Fibroblast of the conjunctiva (primary cell): ENCODE measurements around the gene NDE1.
"Not testable (repeated sequence)": the region's sequence is repeated elsewhere in the genome, so short reads cannot be mapped to it uniquely, and the experiment has no call there.

Experiments used
- DNase-seq: peaks from one replicate; pipeline ENCODE4 v3.0.0-alpha.2; 2010; ENCODE audit warnings: low read depth

The NDE1 gene

DNA sequence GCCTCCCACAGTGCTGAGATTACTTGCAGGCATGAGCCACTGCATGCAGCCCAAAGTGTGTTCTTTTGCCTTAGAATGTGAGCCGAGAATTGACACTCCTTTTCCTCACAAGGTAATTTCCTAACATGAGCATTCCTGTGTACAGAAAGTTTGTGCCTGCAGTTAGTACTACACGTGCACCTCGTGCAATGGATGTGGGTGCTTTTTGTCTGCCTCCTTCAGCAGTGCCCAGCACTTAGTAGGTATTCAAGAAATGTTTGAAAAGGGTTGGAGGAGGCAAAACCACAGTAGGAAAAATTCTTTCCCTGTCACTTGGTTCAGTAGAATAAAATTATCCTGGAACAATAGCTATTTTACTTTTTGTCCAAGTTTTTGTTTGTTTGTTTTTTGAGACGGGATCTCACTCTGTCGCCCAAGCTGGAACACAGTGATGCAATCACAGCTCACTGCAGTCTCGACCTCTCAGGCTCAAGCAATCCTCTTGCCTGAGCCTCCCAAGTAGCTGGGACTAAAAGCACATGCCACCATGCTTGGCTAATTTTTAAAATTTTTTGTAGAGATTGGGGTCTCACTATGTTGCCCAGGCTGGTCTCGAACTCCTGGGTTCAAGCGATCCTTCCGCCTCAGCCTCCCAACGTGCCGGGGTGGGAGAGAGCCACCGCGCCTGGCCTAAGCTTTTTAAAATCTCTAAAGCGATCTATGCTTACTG is 2.4 kb downstream of the NDE1 start:
- no peak for DNase-seq

DNA sequence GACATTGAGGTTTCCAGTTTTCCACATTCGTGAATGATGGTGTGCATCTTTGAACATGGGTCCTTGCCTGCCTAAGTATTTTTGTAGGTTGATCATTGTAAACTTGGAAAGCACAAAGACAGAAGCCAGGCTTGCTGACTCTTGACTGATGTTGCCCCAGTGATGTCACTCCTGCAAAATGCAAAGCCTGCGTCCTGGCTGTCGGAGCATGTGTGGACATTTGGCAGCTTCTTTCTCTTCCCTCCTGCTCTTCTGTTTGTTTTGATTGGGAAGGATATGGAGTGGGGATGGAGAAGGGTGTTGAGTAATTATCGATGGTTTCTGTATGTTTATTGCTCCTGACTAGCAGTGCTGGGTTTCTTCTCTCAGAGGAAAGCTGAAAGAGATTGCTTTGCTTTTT is 3.2 kb downstream of the NDE1 start:
- peak; percentile 71 for DNase-seq

DNA sequence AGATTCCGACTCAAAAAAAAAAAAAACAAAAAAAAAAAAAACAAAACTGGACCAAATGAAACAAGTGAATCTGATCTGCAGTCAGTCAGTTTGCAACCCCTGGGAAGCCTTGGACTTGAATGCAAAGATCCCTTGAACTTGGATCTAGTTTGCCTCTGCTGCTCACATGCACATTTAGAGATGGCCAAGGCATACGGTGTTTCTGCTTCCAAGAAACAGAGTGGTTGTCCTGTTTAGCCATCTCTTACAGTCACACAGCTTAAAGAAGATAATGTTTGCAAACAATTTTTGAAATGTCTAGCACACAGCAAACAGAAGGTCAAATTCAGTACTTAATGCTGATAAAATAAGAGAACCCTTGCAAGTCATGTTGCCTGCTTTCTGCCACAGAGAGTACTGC is 4.5 kb downstream of the NDE1 start:
- DNase-seq, result no peak

DNA sequence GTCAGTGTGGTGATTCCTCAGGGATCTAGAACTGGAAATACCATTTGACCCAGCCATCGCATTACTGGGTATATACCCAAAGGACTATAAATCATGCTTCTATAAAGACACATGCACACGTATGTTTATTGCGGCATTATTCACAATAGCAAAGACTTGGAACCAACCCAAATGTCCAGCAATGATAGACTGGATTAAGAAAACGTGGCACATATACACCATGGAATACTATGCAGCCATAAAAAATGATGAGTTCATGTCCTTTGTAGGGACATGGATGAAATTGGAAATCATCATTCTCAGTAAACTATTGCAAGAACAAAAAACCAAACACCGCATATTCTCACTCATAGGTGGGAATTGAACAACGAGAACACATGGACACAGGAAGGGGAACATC is 5.5 kb downstream of the NDE1 start:
- DNase-seq, result not testable (repeated sequence)

DNA sequence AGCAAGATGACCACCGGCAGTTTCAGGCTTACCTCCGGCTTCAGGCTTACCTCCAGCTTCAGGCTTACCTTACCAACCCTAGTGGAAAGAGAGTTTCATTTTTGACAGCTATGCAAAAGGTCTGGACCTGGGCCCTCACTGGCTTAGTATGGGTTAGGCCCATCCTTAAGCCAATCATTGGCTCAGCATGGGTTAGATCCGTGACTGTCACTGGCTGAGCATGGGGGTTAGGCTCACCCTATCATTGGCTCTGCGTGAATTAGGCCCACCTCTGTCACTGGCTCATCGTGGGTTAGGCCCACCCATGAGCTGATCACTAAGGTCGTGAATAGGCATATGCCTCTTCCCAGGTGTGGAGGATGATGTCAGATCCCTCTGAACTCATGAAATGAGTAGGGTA is 8.1 kb downstream of the NDE1 start:
- no peak for DNase-seq

DNA sequence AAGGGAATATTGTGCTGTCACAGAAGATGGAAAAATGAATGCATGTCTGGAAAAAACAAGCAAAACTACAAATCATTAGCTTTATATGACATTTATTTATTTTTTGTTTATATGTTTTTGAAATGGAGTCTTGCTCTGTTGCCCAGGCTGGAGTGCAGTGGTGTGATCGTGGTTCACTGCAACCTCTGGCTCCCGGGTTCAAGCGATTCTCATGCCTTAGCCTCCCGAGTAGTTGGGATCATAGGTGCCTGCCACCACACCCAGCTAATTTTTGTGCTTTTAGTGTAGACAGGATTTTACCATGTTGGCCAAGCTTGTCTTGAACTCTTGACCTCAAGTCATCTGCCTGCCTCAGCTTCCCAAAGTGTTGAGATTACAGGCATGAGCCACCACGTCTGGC is 8.5 kb downstream of the NDE1 start:
- DNase-seq, result no peak

DNA sequence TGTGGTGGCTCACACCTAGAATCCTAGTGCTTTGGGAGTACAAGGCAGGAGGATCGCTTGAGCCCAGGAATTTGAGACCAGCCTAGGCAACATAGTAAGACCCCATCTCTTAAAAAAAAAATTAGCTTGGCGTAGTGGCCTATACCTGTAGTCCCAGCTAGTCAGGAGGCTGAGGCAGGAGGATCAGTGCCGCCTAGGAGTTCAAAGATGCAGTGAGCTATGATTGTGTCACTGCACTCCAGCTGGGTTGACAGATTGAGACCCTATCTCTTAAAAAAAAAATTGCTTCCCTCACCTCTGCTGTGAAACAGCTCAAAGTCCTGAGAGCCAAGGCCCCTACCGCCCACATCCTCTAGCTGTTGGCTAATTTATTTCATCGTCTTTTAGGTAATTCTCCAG is 10.2 kb downstream of the NDE1 start:
- DNase-seq, result no peak

DNA sequence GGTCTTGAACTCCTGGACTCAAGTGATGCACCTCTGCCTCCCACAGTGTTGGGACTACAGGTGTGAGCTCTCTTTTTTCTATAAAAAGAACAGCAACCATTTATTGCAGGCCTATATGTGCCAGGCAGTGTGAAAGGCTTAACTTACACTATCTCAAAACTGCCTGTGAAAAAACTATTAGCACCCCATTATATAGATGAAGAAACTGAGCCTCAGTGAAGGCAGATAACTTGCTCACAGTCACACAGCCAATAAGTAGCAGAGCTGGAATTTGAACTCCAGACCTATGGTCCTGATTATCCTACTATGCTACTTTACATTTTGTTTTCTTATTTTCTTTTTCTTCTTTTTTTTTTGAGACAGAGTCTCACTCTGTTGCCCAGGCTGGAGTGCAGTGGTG is 15.1 kb downstream of the NDE1 start:
- DNase-seq, result no peak

DNA sequence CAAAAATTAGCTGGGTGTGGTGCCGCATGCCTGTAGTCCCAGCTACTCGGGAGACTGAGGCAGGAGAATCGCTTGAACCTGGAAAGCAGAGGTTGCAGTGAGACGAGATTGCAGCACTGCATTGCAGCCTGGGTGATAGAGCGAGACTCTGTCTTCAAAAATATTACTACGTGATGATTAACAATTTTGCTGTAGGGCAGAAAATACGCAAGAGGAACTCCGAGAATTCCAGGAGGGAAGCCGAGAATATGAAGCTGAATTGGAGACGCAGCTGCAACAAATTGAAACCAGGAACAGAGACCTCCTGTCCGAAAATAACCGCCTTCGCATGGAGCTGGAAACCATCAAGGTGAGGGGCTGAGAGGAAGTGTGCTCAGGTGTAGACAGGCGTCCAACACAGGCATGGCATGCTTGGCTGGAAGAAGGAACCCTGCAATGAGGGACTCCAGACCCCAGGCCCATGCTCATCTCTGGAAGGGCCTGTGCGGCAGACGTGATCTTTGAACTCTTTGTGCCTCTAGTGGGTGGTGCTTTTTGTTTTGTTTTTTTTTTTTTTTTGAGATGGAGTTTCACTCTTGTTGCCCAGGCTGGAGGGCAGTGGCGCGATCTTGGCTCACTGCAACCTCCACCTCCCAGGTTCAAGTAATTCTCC is 17.2 kb downstream of the NDE1 start:
- no peak for DNase-seq

DNA sequence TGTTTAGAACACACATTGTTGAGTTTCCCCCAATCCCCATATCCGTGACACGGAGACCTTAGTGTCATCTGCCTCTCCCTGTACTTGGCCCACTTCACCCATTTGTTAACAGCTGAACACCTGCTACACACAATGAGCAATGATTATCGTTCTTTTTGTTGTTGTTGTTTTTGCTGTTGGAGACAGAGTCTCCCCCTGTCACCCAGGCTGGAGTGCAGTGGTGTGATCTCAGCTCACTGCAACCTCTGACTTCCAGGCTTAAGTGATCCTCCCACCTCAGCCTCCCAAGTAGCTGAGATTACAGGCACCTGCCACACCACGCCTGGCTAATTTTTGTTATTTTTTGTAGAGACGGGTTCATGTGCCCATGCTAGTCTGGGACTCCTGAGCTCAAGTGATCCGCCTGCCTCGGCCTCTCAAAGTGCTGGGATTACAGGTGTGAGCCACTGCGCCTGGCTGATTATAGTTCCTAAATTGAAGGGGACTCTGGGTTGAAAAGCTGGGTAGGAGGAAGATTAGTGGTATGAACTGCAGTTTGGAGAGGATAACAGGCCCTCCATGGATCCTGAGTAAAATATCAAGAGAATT is 21.6 kb downstream of the NDE1 start:
- no peak for DNase-seq

DNA sequence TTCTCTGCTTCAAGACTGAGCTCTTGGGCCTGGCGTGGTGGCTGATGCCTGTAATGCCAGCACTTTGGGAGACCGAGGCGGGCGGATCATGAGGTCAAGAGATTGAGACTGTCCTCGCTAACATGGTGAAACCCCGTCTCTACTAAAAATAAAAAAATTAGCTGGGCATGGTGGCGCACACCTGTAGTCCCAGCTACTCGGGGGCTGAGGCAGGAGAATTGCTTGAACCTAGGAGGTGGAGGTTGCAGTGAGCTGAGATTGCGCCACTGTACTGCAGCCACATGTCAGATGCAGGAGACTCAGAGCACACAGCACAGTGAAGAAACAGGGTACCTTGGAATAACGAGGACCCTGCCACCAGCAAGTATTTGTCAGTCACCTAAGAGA is 22.1 kb downstream of the NDE1 start:
- DNase-seq, result not testable (repeated sequence)

DNA sequence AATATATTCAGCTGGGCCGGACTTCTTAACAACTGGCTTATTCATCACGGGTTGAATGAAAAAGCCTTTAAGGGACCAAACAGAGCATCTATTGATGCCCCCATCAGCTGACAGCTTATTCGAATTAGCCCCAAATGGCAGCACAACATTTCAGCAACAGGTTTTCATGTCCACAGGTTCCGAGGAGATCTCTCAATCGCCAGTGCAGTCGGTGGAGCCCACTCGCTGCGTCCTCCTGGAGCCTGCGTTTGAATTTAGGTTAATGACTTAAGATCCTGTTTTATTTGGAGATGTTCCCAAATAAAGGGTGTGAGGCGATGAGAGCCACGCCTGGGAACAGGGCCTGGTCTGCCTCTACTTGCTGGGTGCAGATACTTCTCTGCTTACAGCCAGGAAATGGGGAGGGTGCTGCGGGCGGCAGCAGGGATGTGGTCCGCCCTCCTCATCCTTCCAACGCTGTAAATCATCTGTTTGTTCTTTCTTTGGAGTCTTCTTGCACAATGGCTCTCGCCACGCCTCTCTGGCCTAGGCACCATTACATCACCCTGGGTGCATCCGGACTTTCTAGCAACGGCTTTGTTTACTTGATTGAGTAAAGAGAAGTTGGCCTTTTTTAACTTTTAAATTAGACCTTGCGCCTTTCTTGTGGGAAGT is 22.6 kb downstream of the NDE1 start:
- peak; percentile 94 for DNase-seq

DNA sequence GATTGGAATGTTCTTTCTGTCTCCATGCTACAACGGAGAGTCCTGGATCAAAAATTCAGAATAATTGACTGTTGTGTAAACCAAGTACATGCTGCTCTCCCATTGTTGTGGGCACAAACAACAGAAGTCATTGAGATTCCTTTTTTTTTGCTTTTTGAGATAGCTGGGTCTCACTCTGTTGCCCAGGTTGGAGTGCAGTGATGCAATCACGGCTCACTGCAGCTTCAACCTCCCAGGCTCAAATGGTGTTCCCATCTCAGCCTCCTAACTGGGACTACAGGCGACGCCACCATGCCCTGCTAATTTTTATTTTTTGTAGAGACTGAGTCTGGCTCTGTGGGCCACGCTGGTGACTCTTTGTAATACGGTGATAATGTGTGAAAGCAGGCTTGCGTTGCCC is 24.5 kb downstream of the NDE1 start:
- DNase-seq, result no peak

DNA sequence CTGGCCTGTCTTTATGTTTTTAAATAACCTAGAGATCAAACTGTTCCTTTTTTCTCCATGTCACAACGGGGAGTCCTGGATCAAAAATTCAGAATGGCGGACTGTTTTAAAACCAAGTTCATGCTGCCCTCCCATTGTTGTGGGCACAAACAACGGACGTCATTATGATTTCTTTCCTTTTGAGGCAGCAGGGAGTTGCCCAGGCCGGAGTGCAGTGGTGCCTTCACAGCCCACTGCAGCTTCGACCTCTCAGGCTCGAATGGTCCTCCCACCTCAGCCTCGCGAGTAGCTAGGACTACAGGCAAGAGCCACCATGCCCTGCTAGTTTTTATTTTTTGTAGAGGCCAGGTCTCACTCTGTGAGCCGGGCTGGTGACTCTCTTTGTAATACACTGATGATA is 26.5 kb downstream of the NDE1 start:
- DNase-seq, result no peak

DNA sequence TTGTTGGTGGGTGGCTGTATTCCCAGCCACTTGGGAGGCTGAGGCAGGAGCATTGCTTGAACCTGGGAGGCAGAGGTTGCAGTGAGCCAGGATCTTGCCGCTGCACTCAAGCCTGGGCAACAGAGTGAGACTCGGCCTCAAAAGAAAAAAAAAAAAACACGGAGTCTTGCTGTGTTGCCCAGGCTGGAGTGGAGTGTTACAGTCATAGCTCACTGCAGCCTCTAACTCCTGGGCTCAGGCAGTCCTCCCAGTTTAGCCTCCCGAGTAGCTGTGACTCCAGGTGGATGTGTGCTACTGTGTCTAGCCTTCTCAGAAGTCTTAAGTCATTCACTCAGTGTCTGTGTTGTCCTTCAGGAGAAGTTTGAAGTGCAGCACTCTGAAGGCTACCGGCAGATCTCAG is 27.4 kb downstream of the NDE1 start:
- no peak for DNase-seq

DNA sequence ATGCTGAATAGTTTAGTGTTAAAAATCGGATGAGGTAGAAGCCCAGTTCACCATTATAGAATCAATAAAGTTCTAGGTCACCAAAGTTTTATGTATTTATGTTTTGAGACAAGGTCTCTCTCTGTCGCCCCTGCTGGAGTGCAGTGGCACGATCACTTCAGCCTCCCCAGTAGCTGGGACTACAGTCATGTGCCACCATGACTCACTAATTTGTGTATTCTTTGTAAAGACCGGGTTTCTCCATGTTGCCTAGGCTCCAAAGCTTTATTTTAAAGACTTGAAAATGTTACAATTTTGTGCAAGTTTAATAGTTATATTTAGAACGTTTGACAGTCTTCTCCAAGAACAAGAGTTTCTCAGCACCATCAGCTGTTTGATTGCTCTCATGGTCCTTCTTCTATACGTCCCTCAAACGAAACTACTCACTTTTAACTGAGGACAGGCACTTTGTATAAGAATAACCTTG is 32.1 kb downstream of the NDE1 start:
- DNase-seq, result peak; percentile 65

DNA sequence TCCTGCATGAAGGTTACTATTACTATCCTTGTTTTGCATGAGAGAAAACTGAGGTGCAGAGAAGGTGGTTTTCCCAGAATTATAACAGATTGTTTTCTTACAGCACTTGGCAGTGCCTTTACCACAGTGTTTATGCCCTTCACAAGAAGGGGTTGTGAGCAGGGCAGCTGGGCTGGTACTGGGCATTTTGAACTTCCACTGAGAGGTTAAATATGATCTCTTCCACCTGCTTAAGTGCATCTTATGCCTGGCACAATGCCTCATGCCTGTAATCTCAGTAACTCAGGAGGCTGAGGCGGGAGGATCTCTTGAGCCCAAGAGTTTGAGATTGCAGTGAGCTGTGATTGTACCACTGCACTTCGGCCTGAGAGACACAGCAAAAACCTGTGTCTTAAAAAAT is 36.2 kb downstream of the NDE1 start:
- DNase-seq, result no peak

DNA sequence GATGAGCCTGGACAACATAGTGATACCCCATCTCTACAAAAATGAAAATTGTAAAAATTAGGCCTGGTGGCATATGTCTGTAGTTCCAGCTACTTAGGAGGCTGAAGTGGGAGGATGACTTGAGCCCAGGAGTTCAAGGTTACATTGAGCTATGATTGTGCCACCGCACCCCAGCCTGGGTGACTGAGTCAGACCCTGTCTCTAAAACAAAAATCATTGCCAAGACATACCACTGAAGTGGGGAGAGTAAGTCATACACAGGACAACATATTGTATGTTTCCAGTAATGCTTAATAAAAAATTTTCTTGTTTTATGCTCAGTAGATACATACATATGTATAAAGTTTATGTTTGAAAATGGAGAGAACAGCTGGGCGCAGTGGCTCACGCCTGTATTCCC is 39.2 kb downstream of the NDE1 start:
- DNase-seq, result no peak

DNA sequence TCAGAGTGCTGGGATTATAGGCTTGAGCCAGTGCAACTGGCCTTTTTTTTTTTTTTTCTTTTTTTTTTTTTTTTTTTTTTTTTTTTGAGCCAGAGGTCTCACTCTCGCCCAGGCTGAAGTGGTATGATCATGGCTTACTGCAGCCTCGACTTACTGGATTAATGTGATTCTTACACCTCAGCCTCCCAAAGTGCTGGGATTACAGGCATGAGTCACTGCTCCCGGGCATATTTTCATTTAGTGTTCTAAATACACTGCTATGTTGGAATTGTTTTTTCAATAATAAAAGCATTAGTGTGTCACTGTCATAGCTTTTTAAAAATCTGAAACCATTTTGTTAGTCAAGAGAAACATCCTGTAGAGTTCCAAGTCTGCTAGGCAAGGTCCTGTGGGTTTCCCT is 40.3 kb downstream of the NDE1 start:
- DNase-seq, result no peak

DNA sequence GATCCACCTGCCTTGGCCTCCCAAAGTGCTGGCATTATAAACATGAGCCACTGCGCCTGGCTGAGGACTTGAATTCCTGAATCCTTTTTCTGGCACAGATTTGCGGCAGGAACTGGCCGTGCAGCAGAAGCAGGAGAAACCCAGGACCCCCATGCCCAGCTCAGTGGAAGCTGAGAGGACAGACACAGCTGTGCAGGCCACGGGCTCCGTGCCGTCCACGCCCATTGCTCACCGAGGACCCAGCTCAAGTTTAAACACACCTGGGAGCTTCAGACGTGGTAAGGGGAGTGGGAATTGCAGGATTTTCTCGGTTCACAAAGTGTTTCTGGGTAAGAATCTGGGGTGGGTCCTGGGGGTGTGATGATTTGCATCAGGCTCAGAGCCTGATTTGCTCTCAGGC is 41.0 kb downstream of the NDE1 start:
- no peak for DNase-seq

DNA sequence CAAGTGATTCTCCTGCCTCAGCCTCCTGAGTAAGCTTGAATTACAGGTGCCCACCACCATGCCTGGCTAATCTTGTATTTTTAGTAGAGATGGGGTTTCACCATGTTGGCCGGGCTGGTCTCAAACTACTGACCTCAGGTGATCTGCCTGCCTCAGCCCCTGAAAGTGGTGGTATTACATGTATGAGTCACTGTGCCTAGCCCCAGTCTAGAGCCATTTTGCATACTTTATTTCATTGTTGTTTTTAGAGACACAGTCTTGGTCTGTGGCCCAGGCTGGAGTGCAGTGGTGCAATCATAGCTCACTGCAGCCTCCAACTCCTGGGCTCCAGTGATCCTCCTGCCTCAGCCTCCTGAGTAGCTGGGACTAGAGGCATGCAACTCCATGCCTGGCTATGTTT is 42.5 kb downstream of the NDE1 start:
- DNase-seq, result not testable (repeated sequence)

DNA sequence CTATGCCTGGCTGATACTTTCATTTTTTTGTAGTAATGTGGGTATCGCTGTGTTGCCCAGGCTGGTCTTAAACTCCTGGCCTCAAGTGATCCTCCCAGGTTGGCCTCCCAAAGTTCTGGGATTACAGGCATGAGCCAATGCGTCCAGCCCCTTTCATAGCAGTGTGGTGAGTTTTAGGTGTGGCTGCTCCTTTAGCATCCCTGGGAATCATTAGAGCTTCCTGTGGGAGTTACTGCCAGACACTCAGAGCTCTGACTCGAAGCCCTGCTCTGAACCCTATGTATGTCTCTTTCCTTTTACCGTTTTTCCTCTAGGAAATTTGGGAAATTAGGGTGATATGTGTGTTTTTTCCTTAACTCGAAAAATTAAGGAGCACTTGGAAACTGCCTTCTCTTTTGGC is 44.5 kb downstream of the NDE1 start:
- no peak for DNase-seq

DNA sequence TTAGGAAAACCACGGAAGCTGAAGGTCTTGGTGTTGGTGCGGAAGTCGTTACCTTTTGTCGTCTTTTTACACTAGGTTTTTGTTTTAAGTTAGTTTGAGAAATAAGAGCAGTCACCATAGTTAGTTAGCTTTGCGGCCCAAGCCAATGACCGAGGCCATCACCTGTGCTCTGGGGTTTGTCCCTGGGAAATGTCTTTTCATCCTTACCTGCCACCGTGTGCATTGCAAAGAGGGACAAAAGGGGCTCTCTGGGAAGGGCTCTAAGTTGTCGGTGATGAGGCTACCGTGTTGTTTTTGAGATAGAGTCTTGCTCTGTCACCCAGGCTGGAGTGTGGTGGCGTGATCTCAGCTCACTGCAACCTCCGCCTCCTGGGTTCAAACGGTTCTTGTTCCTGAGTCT is 49.8 kb downstream of the NDE1 start:
- no peak for DNase-seq
